Loucy (cell line): ENCODE measurements around the gene TUBGCP3.

Experiments
- H2AFZ ChIP-seq: fragments of 200-600 bp; sonication (generic); 2 replicates; pipeline ENCODE4 v1.6.0; 2016; ENCODE audit warnings: antibody characterized with exemption, mild to moderate bottlenecking, low read length, moderate library complexity
- H3F3A ChIP-seq: fragments of 200-600 bp; 2 replicates; pipeline ENCODE4 v1.6.0; 2016; ENCODE audit warnings: antibody characterized with exemption, low read depth, mild to moderate bottlenecking
- H3K27me3 ChIP-seq: fragments of 200-600 bp; sonication (generic); 2 replicates; pipeline ENCODE4 v1.6.1; 2014; ENCODE audit warnings: low read length, mild to moderate bottlenecking; ENCODE audit not compliant: insufficient read depth, poor library complexity, severe bottlenecking
- H3K36me3 ChIP-seq: fragments of 200-600 bp; sonication (generic); 2 replicates; pipeline ENCODE4 v1.6.1; 2016; ENCODE audit warnings: low read length; ENCODE audit not compliant: insufficient read depth
- H3K4me1 ChIP-seq: fragments of 200-600 bp; sonication (generic); 2 replicates; pipeline ENCODE4 v1.5.1; 2014; ENCODE audit warnings: low read length, mild to moderate bottlenecking; ENCODE audit not compliant: insufficient read depth, poor library complexity, severe bottlenecking
- H3K4me2 ChIP-seq: fragments of 200-600 bp; sonication (generic); 2 replicates; pipeline ENCODE4 v1.6.0; 2014; ENCODE audit warnings: antibody characterized with exemption, low read length, low read depth, mild to moderate bottlenecking; ENCODE audit not compliant: poor library complexity, severe bottlenecking
- H3K4me3 ChIP-seq: fragments of 200-600 bp; sonication (generic); 2 replicates; pipeline ENCODE4 v1.5.1; 2014; ENCODE audit warnings: low read length, mild to moderate bottlenecking, mixed read lengths; ENCODE audit not compliant: poor library complexity, severe bottlenecking
- H3K79me2 ChIP-seq: fragments of 200-600 bp; sonication (generic); 2 replicates; pipeline ENCODE4 v1.6.1; 2014; ENCODE audit warnings: low read length; ENCODE audit not compliant: insufficient read depth
- H3K9ac ChIP-seq: fragments of 200-600 bp; sonication (generic); 2 replicates; pipeline ENCODE4 v1.6.0; 2014; ENCODE audit warnings: mild to moderate bottlenecking, low read depth, low read length, moderate library complexity; ENCODE audit not compliant: poor library complexity, severe bottlenecking
- H3K9me2 ChIP-seq: fragments of 200-600 bp; sonication (generic); replicated peaks from 2 replicates; pipeline ENCODE4 v1.6.1; 2016; ENCODE audit warnings: low read depth, low read length, mixed read lengths
- H3K9me3 ChIP-seq: fragments of 200-600 bp; sonication (generic); 2 replicates; pipeline ENCODE4 v1.6.1; 2014; ENCODE audit warnings: mild to moderate bottlenecking, antibody characterized with exemption, low read length, low read depth; ENCODE audit not compliant: insufficient read depth
- H4K20me1 ChIP-seq: fragments of 200-600 bp; sonication (generic); 2 replicates; pipeline ENCODE4 v1.6.0; 2014; ENCODE audit warnings: antibody characterized with exemption, low read length, mild to moderate bottlenecking; ENCODE audit not compliant: insufficient read depth, poor library complexity, severe bottlenecking
- CTCF ChIP-seq: fragments of 200-600 bp; sonication (generic); conservative IDR thresholded peaks from 2 replicates; pipeline ENCODE4 v1.5.1; 2014; ENCODE audit warnings: mild to moderate bottlenecking, antibody characterized with exemption, low read length
- EZH2phosphoT487 ChIP-seq: fragments of 200-600 bp; IDR thresholded peaks from 2 replicates; pipeline ENCODE4 v1.6.1; 2018; ENCODE audit warnings: antibody characterized with exemption, mild to moderate bottlenecking, moderate library complexity, borderline replicate concordance

Gene TUBGCP3

DNA sequence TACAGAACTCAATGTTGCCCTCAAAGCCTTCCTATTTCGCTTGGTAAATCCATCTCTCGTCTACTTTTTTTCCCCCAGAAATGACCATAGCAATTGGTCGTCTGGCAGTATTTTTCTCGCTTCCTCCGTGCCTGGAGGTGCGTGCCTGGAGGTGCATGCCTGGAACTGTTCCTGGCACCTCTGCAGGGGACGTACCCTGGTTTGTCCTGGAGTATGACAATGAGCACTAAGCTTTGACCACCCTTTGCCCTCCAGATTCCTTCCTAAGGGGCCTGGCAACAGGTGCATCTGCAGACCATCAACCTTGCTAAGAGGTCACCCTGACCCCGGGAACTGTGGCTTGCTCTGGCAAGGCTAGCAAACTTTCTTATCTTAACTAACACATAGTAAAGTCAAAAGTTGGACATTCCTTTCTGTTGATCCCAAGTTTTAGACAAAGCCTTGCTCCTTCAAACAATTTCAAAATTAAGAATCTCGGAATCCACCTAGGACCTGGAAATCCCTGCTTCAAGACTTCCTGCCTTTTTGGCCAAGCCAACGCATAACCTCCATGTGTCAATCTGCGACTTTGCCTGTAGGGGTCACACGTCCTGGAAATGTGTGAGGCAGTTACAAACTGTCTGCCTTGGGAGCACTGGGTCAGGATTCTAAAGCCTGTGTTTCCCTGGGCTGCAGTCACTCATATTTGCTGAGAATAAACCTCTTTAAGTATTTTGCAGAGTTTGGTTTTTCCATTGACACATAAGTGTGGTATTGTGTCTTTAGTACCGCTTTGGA lies 28.8 kb upstream of the TUBGCP3 start:
- Histone ChIP-seq H3K4me2 (no peak overlapping the region), H3K79me2 (no peaks in the 10 kb centered on the region), H3K9me2 (no peaks in the 10 kb centered on the region), H3F3A (no peaks in the 10 kb centered on the region), H3K27me3 (no peaks in the 10 kb centered on the region), H3K36me3 (no peaks in the 10 kb centered on the region), H3K4me1 (no peaks in the 10 kb centered on the region), H4K20me1 (no peaks in the 10 kb centered on the region), H2AFZ (no peak overlapping the region), H3K4me3 (no peak overlapping the region), H3K9me3 (no peaks in the 10 kb centered on the region), H3K9ac (no peak overlapping the region)
- TF ChIP-seq CTCF (peak; percentile 81), EZH2phosphoT487 (no peak)

DNA sequence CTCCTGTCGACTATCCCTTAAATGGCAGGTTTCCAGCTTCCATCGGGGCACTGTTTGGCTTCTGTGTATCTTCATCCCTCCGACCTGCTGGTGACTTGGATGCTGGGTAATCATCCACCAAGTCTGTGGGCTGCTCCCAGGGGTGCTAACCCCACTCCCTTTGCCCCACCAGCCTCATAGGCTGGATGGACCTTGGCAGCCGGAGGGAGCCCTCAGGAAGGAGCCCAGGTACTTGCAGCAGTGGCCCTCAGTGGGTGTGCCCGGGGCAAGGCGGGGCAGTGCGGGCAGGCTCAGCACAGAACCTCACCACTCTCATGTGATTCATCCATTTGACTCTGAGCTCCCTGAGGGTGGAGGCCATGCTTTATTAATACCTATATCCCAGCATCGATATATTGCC lies 27.4 kb upstream of the TUBGCP3 start:
- Histone ChIP-seq H4K20me1 (no peaks in the 10 kb centered on the region), H2AFZ (no peak overlapping the region), H3K79me2 (no peaks in the 10 kb centered on the region), H3K4me2 (no peak overlapping the region), H3K9me2 (no peaks in the 10 kb centered on the region), H3F3A (no peaks in the 10 kb centered on the region), H3K9ac (no peak overlapping the region), H3K4me1 (no peaks in the 10 kb centered on the region), H3K36me3 (no peaks in the 10 kb centered on the region), H3K9me3 (no peaks in the 10 kb centered on the region), H3K27me3 (no peaks in the 10 kb centered on the region), H3K4me3 (no peak overlapping the region)
- TF ChIP-seq CTCF (no peak), EZH2phosphoT487 (no peak)

DNA sequence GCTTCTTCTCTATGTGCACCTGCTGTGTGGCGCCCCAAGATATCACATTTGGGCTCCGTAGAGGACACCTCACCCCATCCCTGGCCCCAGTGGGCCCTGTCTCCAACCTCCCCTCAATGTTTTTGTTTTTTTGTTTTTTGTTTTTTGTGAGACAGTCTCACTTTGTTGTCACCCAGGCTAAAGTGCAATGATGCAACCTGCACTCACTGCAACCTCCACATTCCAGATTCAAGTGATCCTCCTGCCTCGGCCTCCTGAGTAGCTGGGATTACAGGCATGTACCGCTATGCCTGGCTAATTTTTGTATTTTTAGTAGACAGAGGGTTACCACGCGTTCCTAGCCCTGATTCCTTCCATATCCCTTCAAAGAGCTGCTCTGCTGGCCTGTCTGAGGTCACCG lies 26.9 kb upstream of the TUBGCP3 start:
- Histone ChIP-seq H3K4me3 (no peak overlapping the region), H3K36me3 (no peaks in the 10 kb centered on the region), H3K4me2 (no peak overlapping the region), H3K79me2 (no peaks in the 10 kb centered on the region), H3K9me2 (no peaks in the 10 kb centered on the region), H4K20me1 (no peaks in the 10 kb centered on the region), H3K9ac (no peak overlapping the region), H3K9me3 (no peaks in the 10 kb centered on the region), H3K27me3 (no peaks in the 10 kb centered on the region), H3F3A (no peaks in the 10 kb centered on the region), H2AFZ (no peak overlapping the region), H3K4me1 (no peaks in the 10 kb centered on the region)
- no peak for TF ChIP-seq EZH2phosphoT487
- TF ChIP-seq CTCF: no peak
